ENCODE measurements around the gene TAC3.

DNA sequence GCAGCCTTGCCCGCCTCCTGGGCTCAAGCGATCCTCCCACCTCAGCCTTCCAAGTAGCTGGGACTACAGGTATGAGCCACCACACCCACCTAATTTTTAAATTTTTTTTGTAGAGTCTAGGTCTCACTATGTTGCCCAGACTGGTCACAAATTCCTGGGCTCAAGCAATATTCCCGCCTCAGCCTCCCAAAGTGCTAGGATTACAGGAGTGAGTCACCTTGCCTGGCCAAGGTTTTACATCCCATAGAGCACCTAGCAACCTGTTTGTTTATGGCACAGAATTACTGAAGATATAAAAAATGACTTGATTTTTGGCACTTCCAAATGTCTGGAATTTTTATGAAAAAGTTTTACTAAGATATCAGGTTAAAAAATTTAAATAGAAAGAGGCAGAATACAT lies 17.1 kb upstream of the TAC3 start:
- TF ChIP-seq, protein P1, sequence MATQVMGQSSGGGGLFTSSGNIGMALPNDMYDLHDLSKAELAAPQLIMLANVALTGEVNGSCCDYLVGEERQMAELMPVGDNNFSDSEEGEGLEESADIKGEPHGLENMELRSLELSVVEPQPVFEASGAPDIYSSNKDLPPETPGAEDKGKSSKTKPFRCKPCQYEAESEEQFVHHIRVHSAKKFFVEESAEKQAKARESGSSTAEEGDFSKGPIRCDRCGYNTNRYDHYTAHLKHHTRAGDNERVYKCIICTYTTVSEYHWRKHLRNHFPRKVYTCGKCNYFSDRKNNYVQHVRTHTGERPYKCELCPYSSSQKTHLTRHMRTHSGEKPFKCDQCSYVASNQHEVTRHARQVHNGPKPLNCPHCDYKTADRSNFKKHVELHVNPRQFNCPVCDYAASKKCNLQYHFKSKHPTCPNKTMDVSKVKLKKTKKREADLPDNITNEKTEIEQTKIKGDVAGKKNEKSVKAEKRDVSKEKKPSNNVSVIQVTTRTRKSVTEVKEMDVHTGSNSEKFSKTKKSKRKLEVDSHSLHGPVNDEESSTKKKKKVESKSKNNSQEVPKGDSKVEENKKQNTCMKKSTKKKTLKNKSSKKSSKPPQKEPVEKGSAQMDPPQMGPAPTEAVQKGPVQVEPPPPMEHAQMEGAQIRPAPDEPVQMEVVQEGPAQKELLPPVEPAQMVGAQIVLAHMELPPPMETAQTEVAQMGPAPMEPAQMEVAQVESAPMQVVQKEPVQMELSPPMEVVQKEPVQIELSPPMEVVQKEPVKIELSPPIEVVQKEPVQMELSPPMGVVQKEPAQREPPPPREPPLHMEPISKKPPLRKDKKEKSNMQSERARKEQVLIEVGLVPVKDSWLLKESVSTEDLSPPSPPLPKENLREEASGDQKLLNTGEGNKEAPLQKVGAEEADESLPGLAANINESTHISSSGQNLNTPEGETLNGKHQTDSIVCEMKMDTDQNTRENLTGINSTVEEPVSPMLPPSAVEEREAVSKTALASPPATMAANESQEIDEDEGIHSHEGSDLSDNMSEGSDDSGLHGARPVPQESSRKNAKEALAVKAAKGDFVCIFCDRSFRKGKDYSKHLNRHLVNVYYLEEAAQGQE (IDR thresholded peaks at IDR 0.05; ENCODE audit: low read depth): no peak
- TF ChIP-seq EP300 (IDR thresholded peaks at IDR 0.05; ENCODE audit: borderline replicate concordance) (no peak), RAD21 (IDR thresholded peaks at IDR 0.05; ENCODE audit: low read depth) (no peak), CEBPB (IDR thresholded peaks at IDR 0.05) (no peak), TEAD4 (IDR thresholded peaks at IDR 0.05) (no peak), YY1 (IDR thresholded peaks at IDR 0.05; ENCODE audit: low read depth) (no peak), EGR1 (IDR thresholded peaks at IDR 0.05) (no peak), TCF12 (IDR thresholded peaks at IDR 0.05; ENCODE audit: low read depth) (no peak), NFIC (IDR thresholded peaks at IDR 0.05) (no peak)
- TF ChIP-seq, protein P2, sequence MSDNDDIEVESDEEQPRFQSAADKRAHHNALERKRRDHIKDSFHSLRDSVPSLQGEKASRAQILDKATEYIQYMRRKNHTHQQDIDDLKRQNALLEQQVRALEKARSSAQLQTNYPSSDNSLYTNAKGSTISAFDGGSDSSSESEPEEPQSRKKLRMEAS (IDR thresholded peaks at IDR 0.05): no peak
- TF ChIP-seq, protein P3, sequence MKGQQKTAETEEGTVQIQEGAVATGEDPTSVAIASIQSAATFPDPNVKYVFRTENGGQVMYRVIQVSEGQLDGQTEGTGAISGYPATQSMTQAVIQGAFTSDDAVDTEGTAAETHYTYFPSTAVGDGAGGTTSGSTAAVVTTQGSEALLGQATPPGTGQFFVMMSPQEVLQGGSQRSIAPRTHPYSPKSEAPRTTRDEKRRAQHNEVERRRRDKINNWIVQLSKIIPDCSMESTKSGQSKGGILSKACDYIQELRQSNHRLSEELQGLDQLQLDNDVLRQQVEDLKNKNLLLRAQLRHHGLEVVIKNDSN (IDR thresholded peaks at IDR 0.05): no peak

All from Ishikawa (cell line).